22Rv1 (cell line): ENCODE data around the gene CPZ.

Source experiments
- H3K27ac ChIP-seq: fragments of 450-650 bp; 2 replicates; pipeline ENCODE4 v1.5.1; 2017
- ZFX ChIP-seq: fragments of 450-650 bp; IDR thresholded peaks from 2 replicates; pipeline ENCODE4 v1.6.1; 2017; ENCODE audit warnings: antibody characterized with exemption, borderline replicate concordance
- TF ChIP-seq, protein P1 (sequence below): fragments of 450-650 bp; IDR thresholded peaks from 2 replicates; pipeline ENCODE4 v1.5.1; 2017; ENCODE audit warnings: mild to moderate bottlenecking

CPZ gene

DNA sequence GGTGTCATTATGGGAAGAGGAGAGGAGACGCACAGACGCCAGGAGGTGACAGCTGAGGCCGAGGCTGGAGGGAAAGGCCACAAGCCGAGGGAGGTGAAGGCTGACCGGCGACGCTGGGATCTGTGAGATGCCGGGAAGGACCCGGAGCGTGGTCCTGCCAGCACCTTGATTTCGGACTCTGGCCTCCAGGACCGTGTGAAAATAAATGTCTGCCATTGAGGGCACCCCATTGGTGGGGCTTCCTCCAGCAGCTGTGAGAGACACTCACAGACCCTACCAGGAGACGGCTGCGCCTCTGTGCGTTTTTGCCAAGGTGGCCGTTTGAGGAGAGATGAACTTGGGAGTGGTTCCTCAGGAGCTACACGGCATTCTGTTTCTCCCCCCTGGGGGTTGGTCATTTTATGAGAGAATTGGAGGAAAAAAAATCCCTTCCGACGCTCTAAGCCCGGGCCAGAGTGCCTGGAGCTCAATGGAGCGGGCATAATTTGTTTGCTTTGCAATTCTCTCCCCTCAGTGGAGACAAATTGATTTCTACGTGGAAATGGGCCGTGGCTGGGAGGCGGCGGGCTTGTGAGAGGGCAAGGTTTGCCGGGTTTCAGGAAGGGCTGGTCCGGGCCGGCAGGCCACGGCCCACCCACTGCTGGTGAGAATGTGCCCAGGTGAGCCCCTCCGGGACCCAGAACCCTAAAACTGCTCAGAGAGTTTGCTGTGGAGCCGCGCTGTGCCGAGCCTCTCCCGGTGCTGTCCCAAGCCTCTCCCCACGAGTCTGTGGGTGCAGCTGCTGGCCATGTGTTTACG, 53.9 kb downstream of the CPZ start:
- H3K27ac ChIP-seq, result no peak overlapping the region
- TF ChIP-seq ZFX, result no peak
- TF ChIP-seq, protein P1, sequence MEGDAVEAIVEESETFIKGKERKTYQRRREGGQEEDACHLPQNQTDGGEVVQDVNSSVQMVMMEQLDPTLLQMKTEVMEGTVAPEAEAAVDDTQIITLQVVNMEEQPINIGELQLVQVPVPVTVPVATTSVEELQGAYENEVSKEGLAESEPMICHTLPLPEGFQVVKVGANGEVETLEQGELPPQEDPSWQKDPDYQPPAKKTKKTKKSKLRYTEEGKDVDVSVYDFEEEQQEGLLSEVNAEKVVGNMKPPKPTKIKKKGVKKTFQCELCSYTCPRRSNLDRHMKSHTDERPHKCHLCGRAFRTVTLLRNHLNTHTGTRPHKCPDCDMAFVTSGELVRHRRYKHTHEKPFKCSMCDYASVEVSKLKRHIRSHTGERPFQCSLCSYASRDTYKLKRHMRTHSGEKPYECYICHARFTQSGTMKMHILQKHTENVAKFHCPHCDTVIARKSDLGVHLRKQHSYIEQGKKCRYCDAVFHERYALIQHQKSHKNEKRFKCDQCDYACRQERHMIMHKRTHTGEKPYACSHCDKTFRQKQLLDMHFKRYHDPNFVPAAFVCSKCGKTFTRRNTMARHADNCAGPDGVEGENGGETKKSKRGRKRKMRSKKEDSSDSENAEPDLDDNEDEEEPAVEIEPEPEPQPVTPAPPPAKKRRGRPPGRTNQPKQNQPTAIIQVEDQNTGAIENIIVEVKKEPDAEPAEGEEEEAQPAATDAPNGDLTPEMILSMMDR, result no peak

DNA sequence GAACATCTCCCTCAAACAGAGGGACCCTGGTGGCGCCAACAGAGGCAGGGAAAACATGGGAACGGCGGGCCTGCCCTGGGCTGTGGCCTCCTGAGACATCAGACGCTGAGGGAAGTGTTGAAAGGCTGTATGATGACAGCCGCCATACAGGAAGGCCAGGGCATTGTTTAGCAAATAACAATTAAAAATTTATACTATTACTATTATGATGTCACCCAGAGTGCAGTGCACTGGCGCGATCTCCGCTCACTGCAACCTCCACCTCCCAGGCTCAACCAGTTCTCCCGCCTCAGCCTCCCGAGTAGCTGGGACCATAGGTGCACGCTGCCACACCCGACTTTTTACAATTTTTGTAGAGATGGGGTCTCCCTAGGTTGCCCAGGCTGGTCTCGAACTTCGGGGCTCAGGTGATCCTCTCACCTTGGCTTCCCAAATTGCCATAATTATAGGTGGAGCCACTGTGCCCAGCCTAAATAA, 54.6 kb downstream of the CPZ start:
- no peak overlapping the region for H3K27ac ChIP-seq
- TF ChIP-seq ZFX, result no peak
- TF ChIP-seq, protein P1, result no peak

DNA sequence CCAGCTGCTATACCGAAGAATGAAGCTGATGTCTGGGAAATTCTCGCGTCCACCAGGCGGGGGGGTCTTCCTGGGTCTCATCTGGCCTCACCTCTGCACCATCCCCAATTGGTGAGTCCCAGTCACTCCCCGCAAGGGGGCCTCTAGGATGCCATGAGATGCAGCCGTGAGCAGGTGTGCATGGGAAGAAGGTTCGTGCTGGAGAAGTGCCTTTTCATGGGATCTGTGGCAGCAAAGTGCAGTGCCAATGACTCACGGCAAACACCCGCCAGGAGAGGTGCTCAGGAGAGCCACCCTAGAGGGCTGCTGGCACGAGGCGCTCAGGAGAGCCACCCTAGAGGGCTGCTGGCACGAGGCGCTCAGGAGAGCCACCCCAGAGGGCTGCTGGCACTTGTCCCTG, 55.1 kb downstream of the CPZ start:
- TF ChIP-seq, protein P1, result no peak
- no peak for TF ChIP-seq ZFX

DNA sequence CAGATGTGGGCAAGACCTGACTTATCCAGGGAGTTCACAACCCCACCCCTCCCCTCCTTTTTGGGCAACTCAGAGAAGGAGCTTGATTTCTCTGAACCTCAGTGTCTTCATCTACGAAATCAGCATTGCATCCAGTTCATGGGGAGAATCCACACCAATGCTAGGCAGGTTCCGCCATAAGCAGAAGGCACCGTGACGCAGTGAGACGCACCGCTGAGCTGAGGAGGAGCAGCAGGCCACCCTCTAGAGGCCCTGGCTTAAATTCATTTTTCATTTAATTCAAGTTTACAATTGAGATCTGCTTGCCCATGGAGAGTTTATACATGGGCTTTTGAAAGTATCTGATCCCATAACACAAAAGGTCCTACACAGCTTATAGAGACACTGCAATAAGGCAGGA, 55.7 kb downstream of the CPZ start:
- TF ChIP-seq, protein P1, result no peak
- no peak for TF ChIP-seq ZFX
- H3K27ac ChIP-seq, result no peak overlapping the region

More for the DNA sequence above, 55.1 kb downstream of the CPZ start:
- H3K27ac ChIP-seq, result no peak overlapping the region

DNA sequence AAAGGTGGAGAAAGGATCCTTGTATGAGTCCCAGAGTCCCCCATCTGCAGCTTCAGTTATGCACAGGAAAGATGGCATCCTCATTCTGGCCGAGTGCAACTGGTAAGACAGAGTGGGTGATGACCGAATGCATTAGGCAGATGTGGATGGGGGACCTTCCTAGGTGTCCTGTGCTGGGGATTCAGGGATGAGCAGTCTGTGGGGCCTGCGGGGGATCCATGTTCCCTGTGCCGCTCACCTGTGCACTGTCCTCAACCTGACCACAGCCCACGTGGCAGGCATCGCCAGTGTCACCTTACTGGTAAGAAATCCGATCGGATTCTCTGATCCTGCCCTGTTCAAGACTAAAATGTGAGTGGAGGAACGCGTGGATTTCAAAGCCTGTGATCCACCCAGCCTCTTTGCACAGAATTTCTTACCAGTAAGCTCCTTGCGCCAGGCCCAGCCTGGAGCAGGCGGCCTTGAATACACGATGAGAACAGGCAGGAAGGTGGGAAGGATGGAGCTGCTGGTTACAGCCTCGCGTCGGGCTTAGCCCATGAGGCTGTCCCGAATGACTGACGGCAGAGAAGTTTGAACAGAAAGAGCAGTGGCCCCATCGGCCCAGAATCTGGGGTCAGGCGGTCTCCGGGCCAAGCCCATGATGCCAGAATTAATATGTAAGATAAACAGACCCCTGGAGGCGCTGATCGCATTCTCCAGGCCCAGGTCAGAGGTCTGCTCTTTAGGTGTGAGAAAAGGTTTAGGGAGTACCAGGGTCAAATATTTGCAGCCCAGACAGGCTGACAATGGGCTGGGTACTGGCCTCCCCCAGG, 56.5 kb downstream of the CPZ start:
- no peak overlapping the region for H3K27ac ChIP-seq
- TF ChIP-seq ZFX, result no peak
- TF ChIP-seq, protein P1, result no peak

DNA sequence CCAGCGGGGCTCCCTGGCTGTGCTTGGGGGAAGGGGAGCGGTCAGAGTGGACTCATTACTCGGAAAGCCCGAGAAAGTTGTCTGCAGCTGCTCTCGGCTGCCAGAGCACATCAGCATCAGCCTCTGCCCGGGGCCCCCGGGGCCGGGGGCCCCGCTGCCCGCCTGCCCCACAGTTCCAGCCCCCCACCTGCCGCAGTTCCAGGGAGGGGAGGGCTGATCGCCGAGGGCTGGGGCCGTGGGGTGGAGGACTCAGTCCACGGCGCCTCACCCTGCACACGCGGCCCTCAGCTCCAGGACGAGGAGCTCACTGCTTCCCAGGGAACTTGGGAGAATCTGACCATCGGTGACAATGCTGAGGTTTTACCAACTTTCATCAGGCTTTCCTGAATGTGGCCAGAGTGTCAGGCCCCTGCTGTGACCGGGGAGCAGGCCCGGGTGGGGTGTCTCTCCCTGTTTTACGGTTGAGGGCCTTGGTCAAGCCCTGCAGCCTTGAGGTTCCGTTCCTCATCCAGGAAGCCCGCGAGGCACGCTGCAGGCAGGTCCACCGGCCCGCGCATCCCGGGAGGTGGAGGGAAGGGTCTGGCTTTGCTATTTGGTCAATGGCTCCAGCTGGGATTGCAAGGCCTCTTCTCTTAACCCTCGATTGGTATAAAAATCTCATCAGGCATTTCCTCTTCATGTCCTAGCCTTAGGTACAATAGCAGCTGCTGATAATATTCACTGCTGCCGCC, 57.2 kb downstream of the CPZ start:
- TF ChIP-seq, protein P1, result no peak
- no peak for TF ChIP-seq ZFX
- H3K27ac ChIP-seq, result no peak overlapping the region
